Osteoblast (primary cell): ENCODE data around the gene RHEBL1. TPM values are rescaled to one million over a fixed set of nuclear protein-coding genes. Genes with fewer than 3 reads are reported as not detected.

ENCODE experiments used
- DNase-seq: peaks from one replicate; pipeline ENCODE4 v3.0.0; 2011; ENCODE audit warnings: low spot score, mixed read lengths; ENCODE audit not compliant: insufficient read length; ENCODE audit errors: missing footprints
- H2AFZ ChIP-seq: 2 replicates; pipeline ENCODE4 v1.6.0; 2011; ENCODE audit warnings: mild to moderate bottlenecking, low read length
- H3K27ac ChIP-seq: 2 replicates; pipeline ENCODE4 v1.5.1; 2011; ENCODE audit warnings: mild to moderate bottlenecking, low read depth, low read length, moderate library complexity
- H3K27me3 ChIP-seq: 2 replicates; pipeline ENCODE4 v1.6.0; 2012; ENCODE audit warnings: mild to moderate bottlenecking, control low read depth, inconsistent platforms, low read length, moderate library complexity; ENCODE audit not compliant: insufficient read depth
- H3K36me3 ChIP-seq: 2 replicates; pipeline ENCODE4 v1.5.1; 2011; ENCODE audit warnings: mild to moderate bottlenecking, low read length, control low read depth, moderate library complexity; ENCODE audit not compliant: insufficient read depth
- H3K4me1 ChIP-seq: 2 replicates; pipeline ENCODE4 v1.5.1; 2011; ENCODE audit warnings: mild to moderate bottlenecking, low read length, control low read depth, moderate library complexity; ENCODE audit not compliant: insufficient read depth
- H3K4me2 ChIP-seq: 2 replicates; pipeline ENCODE4 v1.6.0; 2011; ENCODE audit warnings: mild to moderate bottlenecking, low read length; ENCODE audit not compliant: insufficient read depth
- H3K4me3 ChIP-seq: fragments of 200-600 bp; sonication (generic); 3 replicates; pipeline ENCODE4 v1.5.1; 2012; ENCODE audit warnings: mild to moderate bottlenecking, low read length, inconsistent platforms; ENCODE audit not compliant: insufficient read depth
- H3K79me2 ChIP-seq: 2 replicates; pipeline ENCODE4 v1.6.0; 2012; ENCODE audit warnings: mild to moderate bottlenecking, low read length, control low read depth, inconsistent platforms; ENCODE audit not compliant: insufficient read depth
- H3K9me3 ChIP-seq: 2 replicates; pipeline ENCODE4 v1.5.1; 2011; ENCODE audit warnings: low read depth, low read length, control low read depth
- H4K20me1 ChIP-seq: 2 replicates; pipeline ENCODE4 v1.6.0; 2012; ENCODE audit warnings: mild to moderate bottlenecking, low read length, control low read depth; ENCODE audit not compliant: insufficient read depth
- CTCF ChIP-seq: IDR thresholded peaks from 2 replicates; pipeline ENCODE4 v1.5.1; 2011; ENCODE audit warnings: mild to moderate bottlenecking, low read depth, low read length, moderate library complexity; ENCODE audit errors: extremely low read depth
- total RNA-seq: library from RNA; depleted of rRNA; stranded (reverse); fragments of >200 nt; gene quantifications from 2 replicates; pipeline ENCODE4 v1.2.3, GENCODE V29; 2012

RHEBL1 gene
- total RNA-seq, 1 donor, result 0.72 TPM

GRCh38 chr12:49055092-49055491, 14.7 kb downstream of the RHEBL1 start:
- H3K4me3 ChIP-seq, result no peak overlapping the region
- no peak overlapping the region for H2AFZ ChIP-seq
- no peak overlapping the region for H3K27ac ChIP-seq
- no peaks in the 10 kb centered on the region for H3K27me3 ChIP-seq
- H3K79me2 ChIP-seq, result peaks cover 94% of the 10 kb centered on the region
- H3K9me3 ChIP-seq, result no peaks in the 10 kb centered on the region
- TF ChIP-seq CTCF, result no peak
- no peak overlapping the region for H3K4me2 ChIP-seq
- H4K20me1 ChIP-seq, result peaks cover 81% of the 10 kb centered on the region
- no peak for DNase-seq
- peaks cover 42% of the 10 kb centered on the region for H3K4me1 ChIP-seq
- peaks cover 50% of the 10 kb centered on the region for H3K36me3 ChIP-seq

- Histone ChIP-seq H3K9me3 (no peaks in the 10 kb centered on the region), H3K4me3 (no peak overlapping the region), H3K27me3 (no peaks in the 10 kb centered on the region), H2AFZ (no peak overlapping the region), H3K36me3 (peaks cover 56% of the 10 kb centered on the region), H4K20me1 (peaks cover 85% of the 10 kb centered on the region), H3K79me2 (peaks cover 93% of the 10 kb centered on the region), H3K4me1 (peaks cover 48% of the 10 kb centered on the region), H3K4me2 (no peak overlapping the region), H3K27ac (no peak overlapping the region)
- TF ChIP-seq CTCF, result no peak
- DNase-seq, result no peak
Observed at GRCh38 chr12:49054524-49054923, 15.3 kb downstream of the RHEBL1 start.

GRCh38 chr12:49054096-49054495, 15.7 kb downstream of the RHEBL1 start:
- Histone ChIP-seq H4K20me1 (peaks cover 86% of the 10 kb centered on the region), H3K4me1 (peaks cover 49% of the 10 kb centered on the region), H3K27ac (no peak overlapping the region), H3K9me3 (no peaks in the 10 kb centered on the region), H3K79me2 (peaks cover 92% of the 10 kb centered on the region), H3K4me3 (no peak overlapping the region), H2AFZ (no peak overlapping the region), H3K4me2 (no peak overlapping the region), H3K36me3 (peaks cover 60% of the 10 kb centered on the region), H3K27me3 (no peaks in the 10 kb centered on the region)
- TF ChIP-seq CTCF, result no peak
- DNase-seq, result peak; percentile 53

- H3K9me3 ChIP-seq, result no peaks in the 10 kb centered on the region
- no peaks in the 10 kb centered on the region for H3K27me3 ChIP-seq
- peaks cover 36% of the 10 kb centered on the region for H3K4me1 ChIP-seq
- peaks cover 79% of the 10 kb centered on the region for H4K20me1 ChIP-seq
- TF ChIP-seq CTCF, result no peak
- H3K36me3 ChIP-seq, result peaks cover 75% of the 10 kb centered on the region
- H3K79me2 ChIP-seq, result peaks cover 91% of the 10 kb centered on the region
- peak; percentile 65 for DNase-seq
- H3K4me2 ChIP-seq, result no peak overlapping the region
- H3K27ac ChIP-seq, result no peak overlapping the region
- no peak overlapping the region for H3K4me3 ChIP-seq
- no peak overlapping the region for H2AFZ ChIP-seq
Observed at GRCh38 chr12:49052451-49053208, 17.1 kb downstream of the RHEBL1 start.
